ENCODE data around the gene PREX1. TPM values are rescaled to one million over a fixed set of nuclear protein-coding genes. Genes with fewer than 3 reads are reported as not detected.

PREX1 gene
- total RNA-seq, 3 donors from 2014 or later, result 28.8 to 31.4 (median 29.5) TPM

GRCh38 chr20:48609491-48609978 lies 218.3 kb downstream of the PREX1 start:
- no peaks in the 10 kb centered on the region for H3K9me3 Mint-ChIP-seq
- H3K27me3 Mint-ChIP-seq (ENCODE audit: low read depth), result peaks cover 1% of the 10 kb centered on the region
- H3K4me3 Mint-ChIP-seq, result no peak overlapping the region
- no peaks in the 10 kb centered on the region for H3K36me3 Mint-ChIP-seq (ENCODE audit: insufficient read depth)
- DNase-seq (no peak), ATAC-seq (peak; percentile 65 to 77)
- H3K4me1 Mint-ChIP-seq (ENCODE audit: low read depth), result peaks cover 5% of the 10 kb centered on the region

- ATAC-seq (no peak), DNase-seq (no peak)
- Mint-ChIP-seq H3K4me3 (no peak overlapping the region), H3K9me3 (no peaks in the 10 kb centered on the region), H3K36me3 (ENCODE audit: insufficient read depth) (no peaks in the 10 kb centered on the region), H3K4me1 (ENCODE audit: low read depth) (peaks cover 5% of the 10 kb centered on the region), H3K27me3 (ENCODE audit: low read depth) (peaks cover 1% of the 10 kb centered on the region)
Measured at GRCh38 chr20:48608756-48609155, 219.0 kb downstream of the PREX1 start.

DNA sequence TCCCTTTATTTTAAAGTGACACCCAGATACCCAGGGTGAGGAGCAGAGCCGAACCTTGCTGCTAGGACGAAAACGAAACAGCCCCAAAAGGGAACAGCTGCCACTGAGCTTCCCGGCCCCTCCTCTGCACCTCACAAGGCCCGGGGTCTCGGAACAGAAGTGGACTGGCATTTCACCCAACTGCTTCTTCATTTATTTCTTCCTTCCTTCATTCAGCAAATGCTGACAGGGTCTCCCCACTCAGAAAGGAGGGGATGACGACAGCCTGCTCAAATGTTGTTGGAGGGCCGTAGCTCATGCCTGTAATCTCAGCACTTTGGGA lies 220.3 kb downstream of the PREX1 start:
- H3K36me3 Mint-ChIP-seq (ENCODE audit: insufficient read depth), result no peaks in the 10 kb centered on the region
- ATAC-seq, result no peak
- DNase-seq, result no peak
- peaks cover 5% of the 10 kb centered on the region for H3K4me1 Mint-ChIP-seq (ENCODE audit: low read depth)
- no peak overlapping the region for H3K4me3 Mint-ChIP-seq
- H3K9me3 Mint-ChIP-seq, result no peaks in the 10 kb centered on the region
- peaks cover 1% of the 10 kb centered on the region for H3K27me3 Mint-ChIP-seq (ENCODE audit: low read depth)

DNA sequence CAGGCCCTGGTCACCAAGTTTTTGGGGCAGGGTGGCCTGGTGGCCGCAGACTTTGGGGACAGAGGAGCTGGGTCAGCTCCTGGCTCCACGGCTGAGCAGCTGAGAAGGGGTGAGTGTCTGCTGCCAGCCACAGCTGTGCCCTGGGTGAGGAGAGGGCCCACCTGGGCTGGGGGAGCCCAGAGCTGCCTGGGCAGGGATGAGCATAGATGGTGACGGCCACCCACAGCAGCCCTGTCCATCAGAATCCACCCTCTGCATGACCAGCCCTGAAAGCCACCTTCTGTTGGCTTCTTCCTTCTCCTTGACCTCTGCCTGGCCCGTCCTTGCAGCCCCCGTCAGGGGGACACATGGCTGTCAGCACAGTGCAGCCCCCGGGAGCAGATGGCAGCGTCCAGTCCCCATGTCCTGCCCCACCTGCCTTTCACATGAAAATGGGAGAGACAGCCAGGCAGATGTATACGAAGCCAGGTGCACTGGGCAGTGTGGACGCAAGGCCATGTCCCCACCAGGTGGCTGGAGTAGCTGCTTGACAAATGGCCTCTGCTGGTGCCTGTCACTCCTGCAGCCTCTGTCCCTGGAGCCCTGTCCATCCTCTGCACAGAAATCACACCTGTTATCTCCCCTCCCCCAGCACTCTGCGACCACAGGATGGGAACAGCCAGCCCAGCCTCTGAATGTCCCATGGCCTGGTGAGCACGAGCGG lies 220.8 kb downstream of the PREX1 start:
- Mint-ChIP-seq H3K36me3 (ENCODE audit: insufficient read depth) (no peaks in the 10 kb centered on the region), H3K27me3 (ENCODE audit: low read depth) (peaks cover 1% of the 10 kb centered on the region), H3K9me3 (no peaks in the 10 kb centered on the region), H3K4me1 (ENCODE audit: low read depth) (peaks cover 5% of the 10 kb centered on the region), H3K4me3 (no peak overlapping the region)
- DNase-seq (no peak), ATAC-seq (no peak)

DNA sequence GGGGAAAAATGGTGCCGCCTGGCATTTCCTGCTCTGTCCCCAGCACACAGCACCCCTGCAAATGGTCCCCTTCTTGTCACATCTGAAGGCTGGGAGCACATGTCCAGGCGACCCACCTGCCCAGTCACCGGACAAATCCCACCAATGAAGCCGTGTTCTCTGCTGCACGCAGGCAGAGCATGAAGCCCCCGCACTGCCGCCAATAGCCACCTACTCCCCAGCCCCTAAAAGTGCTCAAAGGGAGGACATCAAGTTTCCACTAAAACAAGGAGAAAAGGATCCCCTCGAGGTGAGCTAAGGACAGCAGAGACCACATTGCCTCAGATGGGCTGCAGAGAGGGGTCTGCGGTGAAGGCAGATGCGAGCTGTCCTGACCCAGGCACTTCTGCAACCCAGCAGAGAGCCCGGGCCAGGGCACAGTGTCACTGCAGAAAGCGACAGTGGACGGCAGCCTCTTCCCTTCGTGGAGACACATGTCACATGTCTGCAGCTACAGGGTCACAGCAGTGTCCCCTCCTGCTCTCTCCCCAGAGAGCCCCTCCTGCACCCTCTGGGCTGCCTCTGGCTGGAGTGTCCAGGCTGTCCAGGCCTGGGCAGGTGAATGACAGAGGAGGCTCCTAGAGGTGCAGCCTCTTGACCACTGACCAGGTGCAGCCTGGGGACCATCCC lies 221.5 kb downstream of the PREX1 start:
- Mint-ChIP-seq H3K27me3 (ENCODE audit: low read depth) (peaks cover 1% of the 10 kb centered on the region), H3K9me3 (no peaks in the 10 kb centered on the region), H3K4me3 (no peak overlapping the region), H3K36me3 (ENCODE audit: insufficient read depth) (no peaks in the 10 kb centered on the region), H3K4me1 (ENCODE audit: low read depth) (peaks cover 5% of the 10 kb centered on the region)
- no peak for DNase-seq
- no peak for ATAC-seq

GRCh38 chr20:48605364-48606171 lies 222.2 kb downstream of the PREX1 start:
- Mint-ChIP-seq H3K36me3 (ENCODE audit: insufficient read depth) (no peaks in the 10 kb centered on the region), H3K4me3 (no peak overlapping the region), H3K4me1 (ENCODE audit: low read depth) (peaks cover 5% of the 10 kb centered on the region), H3K27me3 (ENCODE audit: low read depth) (peaks cover 1% of the 10 kb centered on the region), H3K9me3 (no peaks in the 10 kb centered on the region)
- DNase-seq, result no peak
- ATAC-seq, result no peak

GRCh38 chr20:48604936-48605335 lies 222.9 kb downstream of the PREX1 start:
- H3K4me3 Mint-ChIP-seq, result no peak overlapping the region
- peaks cover 2% of the 10 kb centered on the region for H3K4me1 Mint-ChIP-seq (ENCODE audit: low read depth)
- peaks cover 1% of the 10 kb centered on the region for H3K27me3 Mint-ChIP-seq (ENCODE audit: low read depth)
- H3K9me3 Mint-ChIP-seq, result no peaks in the 10 kb centered on the region
- ATAC-seq (no peak), DNase-seq (no peak)
- H3K36me3 Mint-ChIP-seq (ENCODE audit: insufficient read depth), result no peaks in the 10 kb centered on the region

GRCh38 chr20:48604426-48604825 lies 223.4 kb downstream of the PREX1 start:
- no peak for DNase-seq
- peaks cover 3% of the 10 kb centered on the region for H3K27me3 Mint-ChIP-seq (ENCODE audit: low read depth)
- H3K9me3 Mint-ChIP-seq, result no peaks in the 10 kb centered on the region

DNA sequence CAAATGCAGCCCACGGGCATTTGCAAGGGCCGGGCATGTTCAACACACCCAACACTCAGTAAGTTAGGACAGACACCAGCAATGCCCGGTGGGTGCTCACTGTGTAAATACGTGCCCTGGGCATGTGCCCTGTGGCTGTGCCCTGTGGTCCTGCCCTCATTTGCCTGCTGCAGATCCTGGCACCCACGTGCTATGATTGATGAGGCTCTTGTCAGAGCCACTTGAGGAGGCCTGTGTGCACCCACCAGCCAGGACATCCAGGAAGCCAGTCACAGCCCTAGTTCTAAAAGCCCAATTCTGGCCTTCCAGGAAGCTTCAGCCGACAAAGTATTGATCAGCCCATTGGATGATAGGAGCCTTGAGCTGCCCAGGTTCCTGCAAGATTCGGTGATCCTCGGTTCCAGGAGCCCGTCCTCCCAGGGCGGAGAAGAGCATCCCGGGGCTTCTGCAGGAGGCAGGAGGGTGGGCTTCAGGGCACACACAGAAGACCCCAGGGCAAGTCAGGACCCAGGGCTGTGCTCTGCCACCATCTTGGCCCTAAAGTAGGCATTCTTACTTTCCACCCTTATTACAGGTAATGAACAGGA lies 223.9 kb downstream of the PREX1 start:
- H3K4me3 Mint-ChIP-seq, result no peak overlapping the region
- no peaks in the 10 kb centered on the region for H3K9me3 Mint-ChIP-seq
- ATAC-seq, result no peak
- peaks cover 4% of the 10 kb centered on the region for H3K27me3 Mint-ChIP-seq (ENCODE audit: low read depth)
- no peaks in the 10 kb centered on the region for H3K36me3 Mint-ChIP-seq (ENCODE audit: insufficient read depth)
- no peaks in the 10 kb centered on the region for H3K4me1 Mint-ChIP-seq (ENCODE audit: low read depth)
- no peak for DNase-seq

More at GRCh38 chr20:48604426-48604825, 223.4 kb downstream of the PREX1 start:
- Mint-ChIP-seq H3K4me3 (no peak overlapping the region), H3K36me3 (ENCODE audit: insufficient read depth) (no peaks in the 10 kb centered on the region), H3K4me1 (ENCODE audit: low read depth) (no peaks in the 10 kb centered on the region)
- no peak for ATAC-seq

DNA sequence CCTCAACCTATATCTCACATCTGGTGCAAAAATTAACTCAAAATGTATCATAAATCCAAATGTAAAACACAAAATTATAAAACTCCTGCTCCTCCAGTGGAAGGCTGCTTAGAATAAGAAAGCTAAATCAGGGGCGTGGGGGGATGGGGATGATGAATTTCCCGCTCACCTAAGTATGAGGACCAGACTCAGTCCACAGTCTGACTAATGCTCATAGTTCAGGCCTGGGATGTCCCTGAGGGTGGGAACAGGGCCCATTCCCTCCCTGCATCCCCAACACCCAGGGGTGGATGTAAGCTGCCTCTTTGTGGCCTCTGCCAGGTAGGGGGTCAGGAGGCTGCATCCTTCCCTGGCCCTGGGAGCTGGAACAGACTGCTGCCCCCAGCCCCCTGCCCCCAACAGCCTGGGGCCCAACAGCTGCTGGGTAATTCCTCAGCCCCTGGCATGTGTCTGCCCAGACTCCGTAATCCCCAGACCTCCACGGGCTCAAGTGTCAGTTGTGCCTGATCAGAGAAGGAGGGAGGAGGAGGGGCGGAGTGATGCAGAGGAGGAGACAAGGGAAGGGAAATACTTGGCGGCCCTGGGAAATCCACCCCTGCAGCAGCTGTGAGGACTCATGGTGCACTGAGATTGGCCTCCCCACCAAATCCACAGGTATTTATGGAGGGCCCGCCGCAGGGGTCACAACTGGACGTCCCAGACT lies 224.5 kb downstream of the PREX1 start:
- H3K27me3 Mint-ChIP-seq (ENCODE audit: low read depth), result peaks cover 4% of the 10 kb centered on the region
- no peaks in the 10 kb centered on the region for H3K4me1 Mint-ChIP-seq (ENCODE audit: low read depth)
- no peak overlapping the region for H3K4me3 Mint-ChIP-seq
- H3K36me3 Mint-ChIP-seq (ENCODE audit: insufficient read depth), result no peaks in the 10 kb centered on the region
- no peak for ATAC-seq
- no peaks in the 10 kb centered on the region for H3K9me3 Mint-ChIP-seq
- no peak for DNase-seq

- no peaks in the 10 kb centered on the region for H3K9me3 Mint-ChIP-seq
- H3K4me1 Mint-ChIP-seq (ENCODE audit: low read depth), result no peaks in the 10 kb centered on the region
- peaks cover 4% of the 10 kb centered on the region for H3K27me3 Mint-ChIP-seq (ENCODE audit: low read depth)
- no peaks in the 10 kb centered on the region for H3K36me3 Mint-ChIP-seq (ENCODE audit: insufficient read depth)
- ATAC-seq (no peak), DNase-seq (no peak)
- no peak overlapping the region for H3K4me3 Mint-ChIP-seq
Measured at GRCh38 chr20:48601798-48602197, 226.0 kb downstream of the PREX1 start.

DNA sequence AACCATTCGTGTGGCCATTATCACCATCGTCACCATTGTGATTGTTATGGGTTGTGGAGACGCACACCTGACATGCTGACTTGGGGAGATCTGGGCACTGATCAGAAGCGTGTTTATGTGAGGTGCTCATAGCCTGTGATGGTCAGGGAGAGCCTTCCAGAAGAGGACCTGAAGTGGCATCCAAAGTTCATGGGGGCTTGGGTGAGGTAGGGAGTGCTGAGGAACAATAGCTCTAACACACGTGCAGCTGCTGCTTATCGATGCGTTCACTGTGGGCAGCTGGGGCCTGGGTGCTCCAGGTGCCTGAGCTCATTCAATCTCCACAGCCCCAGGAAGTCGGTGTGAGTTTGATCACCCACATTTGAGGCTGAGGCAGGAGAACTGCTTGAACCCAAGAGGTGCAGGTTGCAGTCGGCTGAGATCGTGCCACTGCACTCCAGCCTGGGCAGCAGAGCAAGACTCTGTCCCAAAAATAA lies 227.3 kb downstream of the PREX1 start:
- Mint-ChIP-seq H3K27me3 (ENCODE audit: low read depth) (peaks cover 5% of the 10 kb centered on the region), H3K9me3 (no peaks in the 10 kb centered on the region), H3K36me3 (ENCODE audit: insufficient read depth) (no peaks in the 10 kb centered on the region)

DNA sequence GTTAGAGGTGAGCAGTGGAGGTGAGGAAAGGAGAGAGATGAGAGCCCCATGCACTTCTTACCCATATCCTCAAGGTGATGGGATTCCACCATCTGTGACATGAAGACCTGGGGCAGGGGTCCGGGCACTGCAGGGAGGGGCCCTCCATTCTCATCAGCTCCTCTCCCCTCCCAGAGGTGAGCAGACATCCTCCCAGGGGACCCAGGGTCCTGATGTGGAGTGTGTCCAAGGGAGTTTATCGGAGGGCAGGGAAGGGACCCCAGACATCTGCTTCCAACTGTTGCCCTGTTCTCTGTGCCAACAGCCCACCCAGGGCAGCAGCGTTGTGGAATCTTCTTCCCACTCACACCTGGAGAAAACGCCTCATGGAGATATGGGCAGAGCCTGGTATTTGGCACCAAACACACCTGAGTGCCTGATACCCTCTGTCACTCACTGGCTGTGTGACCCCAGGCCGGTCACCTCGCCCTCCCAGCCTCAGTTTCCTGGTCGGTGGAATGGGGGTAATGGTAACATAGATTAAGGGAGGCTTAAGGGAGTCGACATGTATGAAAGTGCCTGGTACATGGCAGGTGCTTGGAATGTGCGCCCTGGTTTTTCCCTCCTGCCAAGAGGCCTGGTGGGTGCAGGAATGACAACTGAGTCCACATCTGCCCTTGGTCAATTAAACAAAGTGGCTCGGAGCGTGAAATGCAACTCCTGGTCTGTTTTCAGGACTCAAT lies 227.9 kb downstream of the PREX1 start:
- Mint-ChIP-seq H3K27me3 (ENCODE audit: low read depth) (peaks cover 5% of the 10 kb centered on the region), H3K4me3 (no peak overlapping the region), H3K4me1 (ENCODE audit: low read depth) (no peaks in the 10 kb centered on the region), H3K9me3 (no peaks in the 10 kb centered on the region), H3K36me3 (ENCODE audit: insufficient read depth) (no peaks in the 10 kb centered on the region)
- ATAC-seq, result no peak
- no peak for DNase-seq

More for the DNA sequence above, 227.3 kb downstream of the PREX1 start:
- ATAC-seq (no peak), DNase-seq (no peak)
- no peak overlapping the region for H3K4me3 Mint-ChIP-seq
- no peaks in the 10 kb centered on the region for H3K4me1 Mint-ChIP-seq (ENCODE audit: low read depth)

Measured in activated T-cell treated with anti-CD3 and anti-CD28 coated beads, Interleukin-2, amount 50 U/mL, for 4 hours (primary cell).